Neural cell (in vitro differentiated cells): ENCODE results near the gene AMZ2. TPM values are rescaled to one million over a fixed set of nuclear protein-coding genes. Genes with fewer than 3 reads are reported as not detected.
A peak's percentile ranks its signal among the peaks of the same experiment; 100 is the strongest.
"Not testable (repeated sequence)": the region's sequence is repeated elsewhere in the genome, so short reads cannot be mapped to it uniquely, and the experiment has no call there.

Source experiments
- H2AFZ ChIP-seq: fragments of 200-600, 300-800 bp; sonication (generic), shearing (Covaris generic); 2 replicates; pipeline ENCODE4 v1.6.0; 2014; ENCODE audit warnings: low read depth, mild to moderate bottlenecking, antibody characterized with exemption, low read length, moderate library complexity
- H3F3A ChIP-seq: fragments of 200-600 bp; shearing (Covaris generic); 2 replicates; pipeline ENCODE4 v1.6.1; 2016; ENCODE audit warnings: mild to moderate bottlenecking, moderate library complexity, mixed read lengths, antibody characterized with exemption, low read length; ENCODE audit not compliant: insufficient read depth, poor library complexity, severe bottlenecking
- H3K27ac ChIP-seq: fragments of 200-600, 300-800 bp; sonication (generic), shearing (Covaris generic); 2 replicates; pipeline ENCODE4 v1.5.1; 2014; ENCODE audit warnings: mild to moderate bottlenecking, low read length, moderate library complexity
- H3K27me3 ChIP-seq: fragments of 300-800, 200-600 bp; sonication (generic), shearing (Covaris generic); 2 replicates; pipeline ENCODE4 v1.6.0; 2014; ENCODE audit warnings: mild to moderate bottlenecking, low read depth, low read length, moderate library complexity; ENCODE audit not compliant: insufficient read depth
- H3K36me3 ChIP-seq: fragments of 300-800, 200-600 bp; sonication (generic), shearing (Covaris generic); 2 replicates; pipeline ENCODE4 v1.5.1; 2014; ENCODE audit warnings: mild to moderate bottlenecking, antibody characterized with exemption, low read length, moderate library complexity; ENCODE audit not compliant: insufficient read depth
- H3K4me2 ChIP-seq: fragments of 300-800, 200-600 bp; sonication (generic), shearing (Covaris generic); 2 replicates; pipeline ENCODE4 v1.6.0; 2014; ENCODE audit warnings: mild to moderate bottlenecking, low read length
- H3K4me3 ChIP-seq: fragments of 300-800, 200-600 bp; sonication (generic), shearing (Covaris generic); 2 replicates; pipeline ENCODE4 v1.5.1; 2014; ENCODE audit warnings: mild to moderate bottlenecking, low read length, moderate library complexity
- H3K79me2 ChIP-seq: fragments of 200-600 bp; shearing (Covaris generic); replicated peaks from 2 replicates; pipeline ENCODE4 v1.6.0; 2014; ENCODE audit warnings: mild to moderate bottlenecking, low read length, moderate library complexity; ENCODE audit not compliant: insufficient read depth
- H3K9ac ChIP-seq: fragments of 300-800, 200-600 bp; sonication (generic), shearing (Covaris generic); 2 replicates; pipeline ENCODE4 v1.6.1; 2016; ENCODE audit warnings: mild to moderate bottlenecking, low read length, mixed read lengths
- H3K9me2 ChIP-seq: fragments of 200-600 bp; shearing (Covaris generic); 2 replicates; pipeline ENCODE4 v1.6.1; 2016; ENCODE audit warnings: mild to moderate bottlenecking, low read length, mixed read lengths; ENCODE audit not compliant: insufficient read depth
- H3K9me3 ChIP-seq: fragments of 200-600, 300-800 bp; sonication (generic), shearing (Covaris generic); 2 replicates; pipeline ENCODE4 v1.6.1; 2016; ENCODE audit warnings: mild to moderate bottlenecking, mixed run types, low read length, moderate library complexity, mixed read lengths
- H4K20me1 ChIP-seq: fragments of 200-600 bp; shearing (Covaris generic); 2 replicates; pipeline ENCODE4 v1.6.1; 2016; ENCODE audit warnings: mild to moderate bottlenecking, mixed run types; ENCODE audit not compliant: insufficient read depth
- EZH2 ChIP-seq: fragments of 200-600, 300-800 bp; shearing (Covaris generic), sonication (generic); IDR thresholded peaks from 2 replicates; pipeline ENCODE4 v1.6.1; 2014; ENCODE audit warnings: antibody characterized with exemption, low read length, borderline replicate concordance, mild to moderate bottlenecking; ENCODE audit not compliant: insufficient read depth, poor library complexity, severe bottlenecking
- MXI1 ChIP-seq: fragments of 450-650 bp; conservative IDR thresholded peaks from 2 replicates; pipeline ENCODE4 v1.6.1; 2014; ENCODE audit warnings: antibody characterized with exemption, mild to moderate bottlenecking; ENCODE audit not compliant: poor library complexity, severe bottlenecking
- POLR2AphosphoS5 ChIP-seq: IDR thresholded peaks from 2 replicates; pipeline ENCODE4 v1.6.1; 2012
- RAD21 ChIP-seq: fragments of 450-650 bp; conservative IDR thresholded peaks from 2 replicates; pipeline ENCODE4 v1.6.1; 2014; ENCODE audit warnings: antibody characterized with exemption, mild to moderate bottlenecking, moderate library complexity
- SMC3 ChIP-seq: fragments of 450-650 bp; conservative IDR thresholded peaks from 2 replicates; pipeline ENCODE4 v1.6.1; 2014; ENCODE audit warnings: antibody characterized with exemption, mild to moderate bottlenecking, moderate library complexity; ENCODE audit not compliant: poor library complexity
- polyA plus RNA-seq: library from polyadenylated mRNA; depleted of rRNA; stranded (reverse); fragments of >200 nt; gene quantifications from 2 replicates; pipeline ENCODE4 v1.2.3, GENCODE V29; 2014
- TF ChIP-seq, protein P1 (sequence below): fragments of 450-650 bp; IDR thresholded peaks from 2 replicates; pipeline ENCODE4 v1.5.1; 2014; ENCODE audit warnings: antibody characterized with exemption, mild to moderate bottlenecking, moderate library complexity; ENCODE audit not compliant: poor library complexity, severe bottlenecking
- TF ChIP-seq, protein P2 (sequence below): IDR thresholded peaks from 2 replicates; pipeline ENCODE4 v1.6.1; 2012; ENCODE audit warnings: borderline replicate concordance

The AMZ2 gene
- polyA plus RNA-seq, 1 donor from 2014 or later = 158 TPM

DNA sequence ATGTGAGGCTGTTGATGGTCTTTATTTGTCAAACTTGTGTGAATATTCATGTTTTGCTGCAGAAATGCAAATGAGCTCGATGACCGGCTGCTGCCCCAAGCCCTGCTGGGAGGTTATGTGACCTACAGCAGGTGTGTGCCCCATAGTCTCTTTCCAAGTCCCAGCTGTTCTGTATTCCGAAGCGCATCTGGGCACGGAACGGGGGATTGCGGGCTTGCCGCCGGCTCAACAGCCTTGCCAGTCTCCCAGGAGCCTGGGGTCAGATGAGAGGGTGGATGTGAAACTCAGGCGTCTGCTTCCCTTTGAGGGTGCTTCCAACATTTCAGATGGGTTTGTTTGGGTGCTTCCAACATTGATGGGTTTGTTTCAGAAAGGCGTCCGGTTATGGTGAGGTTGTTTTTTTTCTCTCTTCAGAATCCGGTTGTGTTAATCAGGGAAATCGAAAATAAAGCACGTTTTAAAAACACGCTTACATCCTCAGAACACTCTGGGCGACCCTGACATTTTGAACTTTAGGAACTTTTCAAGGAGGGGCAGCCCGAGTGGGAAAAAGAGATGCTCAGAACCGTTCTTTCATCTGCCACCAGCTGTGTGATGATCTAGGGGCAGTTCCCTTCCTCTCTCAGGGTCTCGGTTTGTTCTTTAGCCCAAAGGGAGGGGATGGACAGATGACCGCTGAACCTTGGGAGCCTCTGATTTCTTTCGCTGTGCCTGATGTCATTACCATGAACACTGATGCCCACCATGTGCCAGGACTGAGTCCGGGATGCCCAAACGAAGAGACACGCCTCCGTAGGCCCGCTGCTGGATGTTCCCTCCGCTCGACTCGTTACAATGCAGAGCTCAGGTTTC, 47.8 kb upstream of the AMZ2 start:
- Histone ChIP-seq H3K79me2 (no peaks in the 10 kb centered on the region), H3K9me2 (no peaks in the 10 kb centered on the region), H4K20me1 (no peaks in the 10 kb centered on the region), H3F3A (no peaks in the 10 kb centered on the region), H3K4me3 (peak overlapping the region; percentile 52), H3K27ac (no peak overlapping the region), H3K4me2 (no peak overlapping the region), H3K27me3 (peaks cover 97% of the 10 kb centered on the region), H3K36me3 (no peaks in the 10 kb centered on the region), H2AFZ (no peak overlapping the region), H3K9me3 (no peaks in the 10 kb centered on the region), H3K9ac (no peak overlapping the region)
- TF ChIP-seq SMC3 (no peak), MXI1 (no peak), POLR2AphosphoS5 (no peak), EZH2 (no peak)
- TF ChIP-seq, protein P1, sequence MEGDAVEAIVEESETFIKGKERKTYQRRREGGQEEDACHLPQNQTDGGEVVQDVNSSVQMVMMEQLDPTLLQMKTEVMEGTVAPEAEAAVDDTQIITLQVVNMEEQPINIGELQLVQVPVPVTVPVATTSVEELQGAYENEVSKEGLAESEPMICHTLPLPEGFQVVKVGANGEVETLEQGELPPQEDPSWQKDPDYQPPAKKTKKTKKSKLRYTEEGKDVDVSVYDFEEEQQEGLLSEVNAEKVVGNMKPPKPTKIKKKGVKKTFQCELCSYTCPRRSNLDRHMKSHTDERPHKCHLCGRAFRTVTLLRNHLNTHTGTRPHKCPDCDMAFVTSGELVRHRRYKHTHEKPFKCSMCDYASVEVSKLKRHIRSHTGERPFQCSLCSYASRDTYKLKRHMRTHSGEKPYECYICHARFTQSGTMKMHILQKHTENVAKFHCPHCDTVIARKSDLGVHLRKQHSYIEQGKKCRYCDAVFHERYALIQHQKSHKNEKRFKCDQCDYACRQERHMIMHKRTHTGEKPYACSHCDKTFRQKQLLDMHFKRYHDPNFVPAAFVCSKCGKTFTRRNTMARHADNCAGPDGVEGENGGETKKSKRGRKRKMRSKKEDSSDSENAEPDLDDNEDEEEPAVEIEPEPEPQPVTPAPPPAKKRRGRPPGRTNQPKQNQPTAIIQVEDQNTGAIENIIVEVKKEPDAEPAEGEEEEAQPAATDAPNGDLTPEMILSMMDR = no peak
- TF ChIP-seq, protein P2, sequence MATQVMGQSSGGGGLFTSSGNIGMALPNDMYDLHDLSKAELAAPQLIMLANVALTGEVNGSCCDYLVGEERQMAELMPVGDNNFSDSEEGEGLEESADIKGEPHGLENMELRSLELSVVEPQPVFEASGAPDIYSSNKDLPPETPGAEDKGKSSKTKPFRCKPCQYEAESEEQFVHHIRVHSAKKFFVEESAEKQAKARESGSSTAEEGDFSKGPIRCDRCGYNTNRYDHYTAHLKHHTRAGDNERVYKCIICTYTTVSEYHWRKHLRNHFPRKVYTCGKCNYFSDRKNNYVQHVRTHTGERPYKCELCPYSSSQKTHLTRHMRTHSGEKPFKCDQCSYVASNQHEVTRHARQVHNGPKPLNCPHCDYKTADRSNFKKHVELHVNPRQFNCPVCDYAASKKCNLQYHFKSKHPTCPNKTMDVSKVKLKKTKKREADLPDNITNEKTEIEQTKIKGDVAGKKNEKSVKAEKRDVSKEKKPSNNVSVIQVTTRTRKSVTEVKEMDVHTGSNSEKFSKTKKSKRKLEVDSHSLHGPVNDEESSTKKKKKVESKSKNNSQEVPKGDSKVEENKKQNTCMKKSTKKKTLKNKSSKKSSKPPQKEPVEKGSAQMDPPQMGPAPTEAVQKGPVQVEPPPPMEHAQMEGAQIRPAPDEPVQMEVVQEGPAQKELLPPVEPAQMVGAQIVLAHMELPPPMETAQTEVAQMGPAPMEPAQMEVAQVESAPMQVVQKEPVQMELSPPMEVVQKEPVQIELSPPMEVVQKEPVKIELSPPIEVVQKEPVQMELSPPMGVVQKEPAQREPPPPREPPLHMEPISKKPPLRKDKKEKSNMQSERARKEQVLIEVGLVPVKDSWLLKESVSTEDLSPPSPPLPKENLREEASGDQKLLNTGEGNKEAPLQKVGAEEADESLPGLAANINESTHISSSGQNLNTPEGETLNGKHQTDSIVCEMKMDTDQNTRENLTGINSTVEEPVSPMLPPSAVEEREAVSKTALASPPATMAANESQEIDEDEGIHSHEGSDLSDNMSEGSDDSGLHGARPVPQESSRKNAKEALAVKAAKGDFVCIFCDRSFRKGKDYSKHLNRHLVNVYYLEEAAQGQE = no peak

DNA sequence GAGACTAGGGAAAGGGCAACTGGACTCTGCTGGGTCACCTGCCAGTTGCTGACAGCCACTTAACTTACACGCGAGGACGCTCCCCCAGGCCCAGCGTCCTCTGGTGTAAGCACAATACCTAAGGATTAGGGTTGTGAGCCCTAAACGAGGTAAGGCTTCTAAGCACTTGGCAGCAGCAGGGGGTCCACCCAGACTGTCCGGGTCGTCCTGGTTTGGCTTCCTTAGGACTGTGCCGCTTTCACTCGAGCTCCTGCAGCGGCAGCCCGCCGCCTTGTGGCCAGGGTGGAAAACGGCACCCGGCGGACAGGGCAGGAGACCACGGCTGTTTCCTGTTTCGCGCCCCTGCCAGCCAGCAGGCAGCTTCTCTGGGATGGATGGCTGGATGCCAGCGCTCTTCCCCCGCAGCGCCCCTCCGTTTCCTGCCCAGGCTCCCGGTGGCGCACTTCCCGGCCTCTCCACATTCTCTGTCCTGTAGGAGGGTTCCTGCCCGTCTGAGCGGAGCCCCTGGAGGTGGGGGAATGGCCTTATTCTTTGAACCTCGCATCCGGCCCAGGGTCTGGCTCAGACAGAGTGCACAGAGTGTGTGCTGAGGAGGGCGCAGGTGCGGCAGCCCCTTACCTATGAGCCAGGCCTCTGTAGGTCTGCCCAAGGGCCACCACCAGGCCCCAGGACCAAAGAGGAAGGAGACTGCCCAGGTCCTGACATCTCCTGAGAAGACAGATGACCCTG, 47.0 kb upstream of the AMZ2 start:
- no peak overlapping the region for H3K4me2 ChIP-seq
- H3K9me3 ChIP-seq = no peaks in the 10 kb centered on the region
- H2AFZ ChIP-seq = no peak overlapping the region
- no peaks in the 10 kb centered on the region for H3K36me3 ChIP-seq
- TF ChIP-seq RAD21 (peak; percentile 56), SMC3 (peak; percentile 71), EZH2 (no peak)
- TF ChIP-seq, protein P1 = peak; percentile 76
- H3K9ac ChIP-seq = no peak overlapping the region
- no peaks in the 10 kb centered on the region for H3K79me2 ChIP-seq
- H3K4me3 ChIP-seq = peak overlapping the region; percentile 34
- H3K27me3 ChIP-seq = peaks cover 89% of the 10 kb centered on the region
- no peaks in the 10 kb centered on the region for H3K9me2 ChIP-seq
- H3F3A ChIP-seq = no peaks in the 10 kb centered on the region
- H4K20me1 ChIP-seq = no peaks in the 10 kb centered on the region
- no peak overlapping the region for H3K27ac ChIP-seq

DNA sequence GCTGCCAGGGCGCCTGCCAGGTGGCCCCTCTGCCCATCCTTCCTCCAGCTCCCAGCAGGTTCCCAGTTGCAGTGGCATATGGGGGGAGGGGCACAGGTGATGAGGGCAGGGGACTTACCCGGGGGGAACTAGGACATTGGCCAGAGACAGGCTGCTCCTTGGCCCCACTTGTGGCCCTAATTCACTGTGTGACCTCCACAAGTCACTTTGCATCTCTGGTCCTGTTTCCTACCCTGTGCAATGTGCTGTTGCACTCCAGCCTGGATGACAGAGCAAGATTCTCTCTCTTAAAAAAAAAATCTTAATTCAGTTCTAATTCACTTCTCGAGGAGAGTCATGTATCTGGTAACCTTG, 46.4 kb upstream of the AMZ2 start:
- H3F3A ChIP-seq, H3K4me3 ChIP-seq, H3K9me2 ChIP-seq, H3K27ac ChIP-seq, H3K4me2 ChIP-seq, H3K9me3 ChIP-seq, H3K79me2 ChIP-seq, H3K36me3 ChIP-seq, H3K9ac ChIP-seq, H4K20me1 ChIP-seq, H2AFZ ChIP-seq: not testable (repeated sequence)
- peaks cover 84% of the 10 kb centered on the region for H3K27me3 ChIP-seq

DNA sequence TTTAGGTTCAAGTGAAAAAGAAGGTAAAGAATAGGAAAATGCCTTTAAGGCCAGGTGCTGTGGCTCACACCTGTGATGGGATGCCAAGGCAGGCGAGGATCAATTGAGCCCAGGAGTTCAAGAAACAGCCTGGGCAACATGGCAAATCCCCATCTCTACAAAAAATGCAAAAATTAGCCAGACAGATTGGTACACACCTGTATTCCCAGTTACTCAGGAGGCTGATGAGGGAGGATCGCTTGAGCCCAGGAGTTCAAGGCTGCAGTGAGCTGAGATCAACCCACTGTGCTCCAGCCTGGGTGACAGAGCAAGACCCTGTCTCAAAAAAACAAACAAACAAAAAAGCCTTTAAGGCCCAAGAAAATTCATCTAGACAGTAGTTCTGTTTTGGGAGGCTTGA, 45.5 kb upstream of the AMZ2 start:
- H3K9me3 ChIP-seq, H3K36me3 ChIP-seq, H3K9me2 ChIP-seq, H3K4me2 ChIP-seq, H3K9ac ChIP-seq, H3K4me3 ChIP-seq, H4K20me1 ChIP-seq, H2AFZ ChIP-seq, H3K79me2 ChIP-seq, H3K27ac ChIP-seq, H3F3A ChIP-seq: not testable (repeated sequence)
- peaks cover 75% of the 10 kb centered on the region for H3K27me3 ChIP-seq
